Brain microvascular endothelial cell (primary cell): ENCODE data around the gene CREBL2.

Experiments used
- DNase-seq: peaks from one replicate; pipeline ENCODE4 v3.0.0-alpha.2; 2020
- H3K27ac ChIP-seq: fragments of 250-450 bp; sonication (Bioruptor Pico); 2 replicates; pipeline ENCODE4 v1.5.1; 2020; ENCODE audit warnings: mild to moderate bottlenecking, moderate library complexity
- H3K27me3 ChIP-seq: fragments of 250-450 bp; sonication (Bioruptor Pico); replicated peaks from 2 replicates; pipeline ENCODE4 v1.5.1; 2020; ENCODE audit warnings: mild to moderate bottlenecking
- H3K36me3 ChIP-seq: fragments of 250-450 bp; sonication (Bioruptor Pico); replicated peaks from 2 replicates; pipeline ENCODE4 v1.5.1; 2020; ENCODE audit warnings: mild to moderate bottlenecking
- H3K4me3 ChIP-seq: 2 replicates; pipeline ENCODE4 v1.5.1; 2011; ENCODE audit warnings: low read depth, mild to moderate bottlenecking, control low read depth, low read length, moderate library complexity
- in situ Hi-C: cut with HindIII; loops from 2 replicates; pipeline ENCODE4 v1.10.0; 2017; ENCODE audit warnings: low sequenced_read_pairs, low pct_ligation_motif_present
- TF ChIP-seq, protein P1 (sequence below): IDR thresholded peaks from 2 replicates; pipeline ENCODE4 v1.5.1; 2011; ENCODE audit warnings: low read depth, mild to moderate bottlenecking, moderate library complexity, low read length, control low read depth, inconsistent platforms; ENCODE audit errors: missing control alignments

Gene CREBL2

DNA sequence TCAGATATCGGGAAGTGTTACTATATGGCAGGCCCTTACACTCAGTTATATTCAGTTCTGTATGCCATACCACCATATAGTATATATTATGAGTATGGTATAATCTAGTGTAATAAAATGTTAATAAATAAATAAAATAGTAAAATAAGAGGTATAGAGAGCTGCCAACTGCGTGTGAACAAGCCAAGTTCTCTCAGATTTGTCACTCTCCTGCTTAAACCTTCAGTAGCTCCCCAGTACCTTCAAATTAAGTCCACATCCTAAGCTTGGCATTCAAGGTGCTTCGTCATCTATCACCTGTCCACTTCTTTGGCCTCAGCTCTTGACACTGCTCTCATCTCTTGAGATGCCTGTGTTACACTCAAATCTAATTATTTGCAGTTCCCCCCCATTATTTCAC lies 12.8 kb upstream of the CREBL2 start:
- Histone ChIP-seq H3K27me3 (no peaks in the 10 kb centered on the region), H3K27ac (no peak overlapping the region), H3K36me3 (no peaks in the 10 kb centered on the region), H3K4me3 (no peak overlapping the region)
- DNase-seq, result no peak
- in situ Hi-C loops, result no loop called here
- TF ChIP-seq, protein P1, sequence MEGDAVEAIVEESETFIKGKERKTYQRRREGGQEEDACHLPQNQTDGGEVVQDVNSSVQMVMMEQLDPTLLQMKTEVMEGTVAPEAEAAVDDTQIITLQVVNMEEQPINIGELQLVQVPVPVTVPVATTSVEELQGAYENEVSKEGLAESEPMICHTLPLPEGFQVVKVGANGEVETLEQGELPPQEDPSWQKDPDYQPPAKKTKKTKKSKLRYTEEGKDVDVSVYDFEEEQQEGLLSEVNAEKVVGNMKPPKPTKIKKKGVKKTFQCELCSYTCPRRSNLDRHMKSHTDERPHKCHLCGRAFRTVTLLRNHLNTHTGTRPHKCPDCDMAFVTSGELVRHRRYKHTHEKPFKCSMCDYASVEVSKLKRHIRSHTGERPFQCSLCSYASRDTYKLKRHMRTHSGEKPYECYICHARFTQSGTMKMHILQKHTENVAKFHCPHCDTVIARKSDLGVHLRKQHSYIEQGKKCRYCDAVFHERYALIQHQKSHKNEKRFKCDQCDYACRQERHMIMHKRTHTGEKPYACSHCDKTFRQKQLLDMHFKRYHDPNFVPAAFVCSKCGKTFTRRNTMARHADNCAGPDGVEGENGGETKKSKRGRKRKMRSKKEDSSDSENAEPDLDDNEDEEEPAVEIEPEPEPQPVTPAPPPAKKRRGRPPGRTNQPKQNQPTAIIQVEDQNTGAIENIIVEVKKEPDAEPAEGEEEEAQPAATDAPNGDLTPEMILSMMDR, result no peak

DNA sequence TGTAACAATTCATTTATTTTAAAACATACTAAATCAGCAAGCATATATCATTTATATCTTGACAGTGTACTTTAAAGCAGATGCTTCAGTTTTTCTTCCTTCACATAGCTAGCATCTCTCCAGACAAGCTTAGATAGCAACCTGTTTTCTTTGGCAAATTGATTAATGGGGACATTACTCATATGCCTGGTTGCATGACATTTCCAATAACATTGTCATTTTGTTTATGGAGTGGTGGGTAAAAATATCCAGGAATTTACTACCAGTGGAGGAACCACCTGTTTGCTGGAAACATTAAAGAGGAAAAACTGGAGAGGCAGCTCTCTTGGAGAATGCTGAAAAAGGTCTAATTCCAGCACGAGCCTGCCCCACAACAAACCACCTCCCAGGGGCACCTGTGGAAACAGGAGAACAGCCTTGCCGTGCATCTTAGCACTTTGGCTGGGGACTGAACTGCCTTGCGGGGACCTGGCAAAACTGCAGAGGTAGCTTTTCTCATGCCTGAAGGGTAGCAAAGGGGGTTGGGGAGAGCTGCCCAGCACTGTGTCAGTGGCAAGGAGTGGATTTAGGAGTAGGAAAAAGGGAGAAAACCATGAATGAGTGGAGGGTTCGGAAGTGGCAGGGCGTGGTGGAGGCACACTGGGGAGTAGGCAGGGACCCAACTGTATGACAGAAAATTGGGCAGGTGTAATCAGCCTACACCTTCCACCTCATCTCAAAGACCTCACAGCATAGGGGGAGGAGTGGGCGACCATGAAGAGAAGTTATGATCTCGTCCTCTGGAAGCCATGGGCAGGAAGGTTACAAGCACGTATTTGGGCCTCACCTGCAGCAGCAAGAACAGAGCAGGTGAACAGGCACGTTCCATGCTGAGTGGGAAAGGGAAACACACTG lies 11.7 kb upstream of the CREBL2 start:
- in situ Hi-C loops, result no loop called here
- DNase-seq, result no peak
- H3K36me3 ChIP-seq, result no peaks in the 10 kb centered on the region

DNA sequence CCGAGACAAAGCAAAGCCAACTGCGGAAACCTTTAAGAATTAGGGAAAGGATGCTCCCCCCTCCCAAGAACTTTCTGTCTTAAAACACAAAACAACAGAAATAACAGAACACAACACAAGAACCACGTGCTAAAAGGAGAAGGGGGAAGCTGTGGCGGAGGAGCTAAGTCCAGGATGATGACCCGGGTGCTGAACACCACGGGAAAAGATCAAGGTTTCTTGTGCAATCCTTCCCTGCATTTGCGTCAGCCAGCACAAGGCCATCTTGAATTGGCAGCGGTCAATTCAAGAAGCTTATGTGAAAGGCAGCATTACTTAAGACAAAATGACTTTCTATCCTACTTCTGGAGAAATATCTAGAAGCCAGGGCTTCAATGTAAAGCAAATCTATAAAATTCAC lies 11.0 kb upstream of the CREBL2 start:
- H3K4me3 ChIP-seq, result no peak overlapping the region
- no peak for DNase-seq
- no peaks in the 10 kb centered on the region for H3K27me3 ChIP-seq
- in situ Hi-C loops, result no loop called here
- no peaks in the 10 kb centered on the region for H3K36me3 ChIP-seq
- TF ChIP-seq, protein P1, result no peak
- no peak overlapping the region for H3K27ac ChIP-seq

More for the DNA sequence above, 11.7 kb upstream of the CREBL2 start:
- TF ChIP-seq, protein P1, result no peak
- Histone ChIP-seq H3K27me3 (no peaks in the 10 kb centered on the region), H3K27ac (no peak overlapping the region), H3K4me3 (no peak overlapping the region)

DNA sequence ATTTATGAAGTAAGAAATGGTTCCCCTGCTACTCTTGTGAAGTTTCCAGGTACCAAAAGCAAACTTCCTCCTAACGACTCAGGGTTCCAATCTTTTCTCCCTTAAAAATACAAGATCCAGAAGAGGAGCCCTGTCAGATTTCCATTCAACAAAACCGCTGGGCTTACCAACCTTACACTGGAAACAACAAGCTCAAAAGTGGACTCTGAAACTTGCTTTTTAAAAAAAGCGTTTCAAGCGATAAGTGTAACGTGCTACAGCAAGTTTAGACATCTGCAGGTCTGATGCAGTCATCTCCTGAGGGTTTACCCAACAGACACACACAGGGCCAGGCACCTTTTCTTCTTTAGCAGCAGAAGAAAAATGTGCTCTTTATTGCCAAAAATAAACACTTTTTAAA lies 6.9 kb upstream of the CREBL2 start:
- TF ChIP-seq, protein P1, result no peak
- no peak for DNase-seq
- no peaks in the 10 kb centered on the region for H3K36me3 ChIP-seq
- no peak overlapping the region for H3K27ac ChIP-seq
- H3K27me3 ChIP-seq, result no peaks in the 10 kb centered on the region
- no peak overlapping the region for H3K4me3 ChIP-seq
- in situ Hi-C loops, result no loop called here

DNA sequence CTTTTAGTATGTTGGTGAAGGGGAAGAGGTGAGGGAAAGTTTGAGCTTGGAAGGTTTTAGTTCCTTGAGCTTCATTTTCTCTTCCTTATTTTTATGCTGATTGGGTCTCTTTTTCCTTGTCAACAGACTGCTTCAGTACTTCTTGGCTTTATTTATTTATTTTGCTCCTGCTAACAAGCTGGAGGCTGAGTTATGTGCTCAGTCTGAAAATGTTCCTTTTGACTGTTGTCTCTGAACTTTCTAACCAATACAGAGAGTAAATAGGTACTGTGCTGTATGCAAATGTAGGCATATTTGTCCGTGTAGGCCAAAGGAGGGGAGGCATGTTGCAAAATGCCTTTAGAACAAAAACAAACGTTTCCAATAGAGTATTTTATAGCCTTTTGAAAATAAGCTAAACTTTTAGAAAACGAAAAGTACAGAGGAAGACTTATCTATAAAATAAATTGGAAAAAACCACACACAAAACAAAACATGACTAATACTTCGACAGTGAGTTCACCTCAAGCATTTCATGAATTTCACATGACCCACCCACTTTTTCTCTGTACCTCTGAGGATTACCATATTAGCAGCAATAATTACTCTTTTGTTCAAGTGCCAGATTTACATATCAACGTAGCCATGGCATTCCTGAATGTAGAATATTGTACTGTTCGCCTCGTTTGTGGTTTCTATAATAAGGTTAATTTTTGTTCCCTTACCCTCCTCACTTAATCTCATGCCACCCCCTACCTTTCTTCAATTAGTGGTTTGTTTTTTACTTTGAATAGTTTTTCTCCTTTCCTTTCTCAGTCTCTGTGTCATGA lies 4.7 kb upstream of the CREBL2 start:
- no peaks in the 10 kb centered on the region for H3K36me3 ChIP-seq
- no peaks in the 10 kb centered on the region for H3K27me3 ChIP-seq
- in situ Hi-C loops, result no loop called here
- no peak overlapping the region for H3K4me3 ChIP-seq
- DNase-seq, result peak; percentile 71
- peak overlapping the region; percentile 53 for H3K27ac ChIP-seq
- TF ChIP-seq, protein P1, result no peak
